HepG2 (cell line): ENCODE results near the gene CNBD2. TPM values are rescaled to one million over a fixed set of nuclear protein-coding genes. Genes with fewer than 3 reads are reported as not detected.
A peak's percentile ranks its signal among the peaks of the same experiment; 100 is the strongest.

ENCODE experiments used
- CENPX ChIP-seq: sonication (generic); formaldehyde crosslinking; IDR thresholded peaks from 2 replicates; pipeline ENCODE4 v1.9.0; 2021; ENCODE audit warnings: mild to moderate bottlenecking, missing genetic modification reagents, moderate library complexity
- HNF1B ChIP-seq: sonication (generic); formaldehyde crosslinking; IDR thresholded peaks from 2 replicates; pipeline ENCODE4 v1.5.1; 2020; ENCODE audit warnings: mild to moderate bottlenecking, moderate library complexity, missing genetic modification reagents
- HOXA5 ChIP-seq: sonication (generic); formaldehyde crosslinking; IDR thresholded peaks from 2 replicates; pipeline ENCODE4 v1.4.0; 2020; ENCODE audit warnings: missing genetic modification reagents
- KAT2B ChIP-seq: fragments of 150-350 bp; IDR thresholded peaks from 2 replicates; pipeline ENCODE4 v1.6.1; 2014; ENCODE audit warnings: low read depth, low read length, borderline replicate concordance
- LRRFIP1 ChIP-seq: sonication (generic); formaldehyde crosslinking; conservative IDR thresholded peaks from 2 replicates; pipeline ENCODE4 v1.4.0; 2020; ENCODE audit warnings: missing genetic modification reagents
- MBD4 ChIP-seq: IDR thresholded peaks from 2 replicates; pipeline ENCODE4 v1.6.1; 2012; ENCODE audit warnings: low read length, inconsistent platforms, borderline replicate concordance
- MED13 ChIP-seq: sonication (generic); formaldehyde crosslinking; IDR thresholded peaks from 2 replicates; pipeline ENCODE4 v1.5.0; 2020; ENCODE audit warnings: missing genetic modification reagents
- MIER3 ChIP-seq: IDR thresholded peaks from 2 replicates; pipeline ENCODE4 v1.6.1; 2016; ENCODE audit warnings: missing compliant biosample characterization, borderline replicate concordance
- NCOA1 ChIP-seq: sonication (generic); formaldehyde crosslinking; IDR thresholded peaks from 2 replicates; pipeline ENCODE4 v1.9.0; 2021; ENCODE audit warnings: missing genetic modification reagents
- POLR2A ChIP-seq, 2 experiments: IDR thresholded peaks; 2 replicates each; pipeline ENCODE4 v1.6.1; 2011; ENCODE audit warnings: low read depth in 2 of 2, low read length in 2 of 2, mild to moderate bottlenecking in 1 of 2, moderate library complexity in 1 of 2; ENCODE audit not compliant: insufficient read depth in 1 of 2
- ZFP41 ChIP-seq: sonication (generic); formaldehyde crosslinking; IDR thresholded peaks from 2 replicates; pipeline ENCODE4 v1.4.0; 2020; ENCODE audit warnings: mild to moderate bottlenecking, missing genetic modification reagents, borderline replicate concordance
- ZNF10 ChIP-seq: sonication (generic); formaldehyde crosslinking; IDR thresholded peaks from 2 replicates; pipeline ENCODE4 v1.4.0; 2020; ENCODE audit warnings: mild to moderate bottlenecking, low read depth, missing genetic modification reagents, borderline replicate concordance
- ZNF333 ChIP-seq: sonication (generic); formaldehyde crosslinking; IDR thresholded peaks from 2 replicates; pipeline ENCODE4 v1.4.0; 2020; ENCODE audit warnings: mild to moderate bottlenecking, missing genetic modification reagents, borderline replicate concordance
- ZNF343 ChIP-seq: sonication (generic); formaldehyde crosslinking; IDR thresholded peaks from 2 replicates; pipeline ENCODE4 v1.4.0; 2020; ENCODE audit warnings: mild to moderate bottlenecking, missing genetic modification reagents
- ZNF460 ChIP-seq: sonication (generic); formaldehyde crosslinking; IDR thresholded peaks from 2 replicates; pipeline ENCODE4 v1.5.1; 2020; ENCODE audit warnings: missing genetic modification reagents, mild to moderate bottlenecking, borderline replicate concordance
- polyA plus RNA-seq, 8 experiments: library from polyadenylated mRNA; depleted of rRNA in 3 of 8; stranded (reverse) in 7 of 8; unstranded in 1 of 8; fragments of >200 nt; fragmentation: Illumina TruSeq in 4 of 8; extraction: Trizol in 4 of 8; gene quantifications; 2 replicates each; pipeline versions ENCODE4 v1.2.1 to v1.2.3, GENCODE V29; 2011 to 2016; ENCODE audit warnings: low read depth in 4 of 8, missing spikeins in 1 of 8, mixed read lengths in 1 of 8; ENCODE audit not compliant: insufficient read depth in 1 of 8
- total RNA-seq, 5 experiments: library from RNA; depleted of rRNA; stranded (reverse); fragments of >200 nt; fragmentation: Illumina TruSeq; extraction: Trizol; gene quantifications; 2 replicates each; pipeline ENCODE4 v1.2.3, GENCODE V29; 2016; ENCODE audit warnings: low read depth in 1 of 5
- TF ChIP-seq, protein P1 (sequence below): sonication (generic); formaldehyde crosslinking; IDR thresholded peaks from 2 replicates; pipeline ENCODE4 v1.4.0; 2020; ENCODE audit warnings: missing genetic modification reagents, borderline replicate concordance
- TF ChIP-seq, protein P2 (sequence below): sonication (generic); formaldehyde crosslinking; IDR thresholded peaks from 2 replicates; pipeline ENCODE4 v1.8.0; 2022; ENCODE audit warnings: missing genetic modification reagents, mild to moderate bottlenecking, moderate library complexity, borderline replicate concordance

CNBD2 gene
- total and polyA plus RNA-seq, 2 of the 13 experiments (the other 11 are each of a cell fraction or from before 2014, with no cell fraction given), result 12.4 to 22.8 TPM

GRCh38 chr20:35952480-35953386, 15.7 kb upstream of the CNBD2 start (continued):
- TF ChIP-seq KAT2B, result no peak
- TF ChIP-seq ZFP41 (CRISPR knock-in tag), result no peak
- no peak for TF ChIP-seq CENPX (CRISPR knock-in tag)
- TF ChIP-seq MIER3 (CRISPR knock-in tag), result 0 out of 2 replicates have a peak, but pooled peaks have one; percentile 33
- TF ChIP-seq MBD4, result peak; percentile 72; the same call in 1 of the 2 replicates
- TF ChIP-seq ZNF10 (CRISPR knock-in tag), result no peak
- TF ChIP-seq HNF1B, result 0 out of 2 replicates have a peak, but pooled peaks have one; percentile 1
- no peak for TF ChIP-seq ZNF460 (CRISPR knock-in tag)
- TF ChIP-seq ZNF333 (CRISPR knock-in tag), result no peak
- TF ChIP-seq HOXA5 (CRISPR knock-in tag), result no peak
- TF ChIP-seq NCOA1 (CRISPR knock-in tag), result no peak
- TF ChIP-seq, protein P1, sequence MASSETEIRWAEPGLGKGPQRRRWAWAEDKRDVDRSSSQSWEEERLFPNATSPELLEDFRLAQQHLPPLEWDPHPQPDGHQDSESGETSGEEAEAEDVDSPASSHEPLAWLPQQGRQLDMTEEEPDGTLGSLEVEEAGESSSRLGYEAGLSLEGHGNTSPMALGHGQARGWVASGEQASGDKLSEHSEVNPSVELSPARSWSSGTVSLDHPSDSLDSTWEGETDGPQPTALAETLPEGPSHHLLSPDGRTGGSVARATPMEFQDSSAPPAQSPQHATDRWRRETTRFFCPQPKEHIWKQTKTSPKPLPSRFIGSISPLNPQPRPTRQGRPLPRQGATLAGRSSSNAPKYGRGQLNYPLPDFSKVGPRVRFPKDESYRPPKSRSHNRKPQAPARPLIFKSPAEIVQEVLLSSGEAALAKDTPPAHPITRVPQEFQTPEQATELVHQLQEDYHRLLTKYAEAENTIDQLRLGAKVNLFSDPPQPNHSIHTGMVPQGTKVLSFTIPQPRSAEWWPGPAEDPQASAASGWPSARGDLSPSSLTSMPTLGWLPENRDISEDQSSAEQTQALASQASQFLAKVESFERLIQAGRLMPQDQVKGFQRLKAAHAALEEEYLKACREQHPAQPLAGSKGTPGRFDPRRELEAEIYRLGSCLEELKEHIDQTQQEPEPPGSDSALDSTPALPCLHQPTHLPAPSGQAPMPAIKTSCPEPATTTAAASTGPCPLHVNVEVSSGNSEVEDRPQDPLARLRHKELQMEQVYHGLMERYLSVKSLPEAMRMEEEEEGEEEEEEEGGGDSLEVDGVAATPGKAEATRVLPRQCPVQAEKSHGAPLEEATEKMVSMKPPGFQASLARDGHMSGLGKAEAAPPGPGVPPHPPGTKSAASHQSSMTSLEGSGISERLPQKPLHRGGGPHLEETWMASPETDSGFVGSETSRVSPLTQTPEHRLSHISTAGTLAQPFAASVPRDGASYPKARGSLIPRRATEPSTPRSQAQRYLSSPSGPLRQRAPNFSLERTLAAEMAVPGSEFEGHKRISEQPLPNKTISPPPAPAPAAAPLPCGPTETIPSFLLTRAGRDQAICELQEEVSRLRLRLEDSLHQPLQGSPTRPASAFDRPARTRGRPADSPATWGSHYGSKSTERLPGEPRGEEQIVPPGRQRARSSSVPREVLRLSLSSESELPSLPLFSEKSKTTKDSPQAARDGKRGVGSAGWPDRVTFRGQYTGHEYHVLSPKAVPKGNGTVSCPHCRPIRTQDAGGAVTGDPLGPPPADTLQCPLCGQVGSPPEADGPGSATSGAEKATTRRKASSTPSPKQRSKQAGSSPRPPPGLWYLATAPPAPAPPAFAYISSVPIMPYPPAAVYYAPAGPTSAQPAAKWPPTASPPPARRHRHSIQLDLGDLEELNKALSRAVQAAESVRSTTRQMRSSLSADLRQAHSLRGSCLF (CRISPR knock-in tag), result 0 out of 2 replicates have a peak, but pooled peaks have one; percentile 41
- TF ChIP-seq, protein P2, sequence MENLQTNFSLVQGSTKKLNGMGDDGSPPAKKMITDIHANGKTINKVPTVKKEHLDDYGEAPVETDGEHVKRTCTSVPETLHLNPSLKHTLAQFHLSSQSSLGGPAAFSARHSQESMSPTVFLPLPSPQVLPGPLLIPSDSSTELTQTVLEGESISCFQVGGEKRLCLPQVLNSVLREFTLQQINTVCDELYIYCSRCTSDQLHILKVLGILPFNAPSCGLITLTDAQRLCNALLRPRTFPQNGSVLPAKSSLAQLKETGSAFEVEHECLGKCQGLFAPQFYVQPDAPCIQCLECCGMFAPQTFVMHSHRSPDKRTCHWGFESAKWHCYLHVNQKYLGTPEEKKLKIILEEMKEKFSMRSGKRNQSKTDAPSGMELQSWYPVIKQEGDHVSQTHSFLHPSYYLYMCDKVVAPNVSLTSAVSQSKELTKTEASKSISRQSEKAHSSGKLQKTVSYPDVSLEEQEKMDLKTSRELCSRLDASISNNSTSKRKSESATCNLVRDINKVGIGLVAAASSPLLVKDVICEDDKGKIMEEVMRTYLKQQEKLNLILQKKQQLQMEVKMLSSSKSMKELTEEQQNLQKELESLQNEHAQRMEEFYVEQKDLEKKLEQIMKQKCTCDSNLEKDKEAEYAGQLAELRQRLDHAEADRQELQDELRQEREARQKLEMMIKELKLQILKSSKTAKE, result no peak
- TF ChIP-seq LRRFIP1 (CRISPR knock-in tag), result no peak
- no peak for TF ChIP-seq MED13 (CRISPR knock-in tag)
- TF ChIP-seq POLR2A (IDR thresholded peaks at IDR 0.05; ENCODE audit: insufficient read depth in 1 of 2, low read depth in 2 of 2, low read length in 2 of 2), result peak in 1 of 2 experiments; percentile 12; a peak in 2 of 4 replicates
- TF ChIP-seq ZNF343 (CRISPR knock-in tag), result no peak
